Measurements from ENCODE around the gene HSP90B1. TPM values are rescaled to one million over a fixed set of nuclear protein-coding genes. Genes with fewer than 3 reads are reported as not detected.

HSP90B1 gene
- total RNA-seq, 1 experiment from 2014 or later: 202 TPM

GRCh38 chr12:103929046-103929783, 995 bp upstream of the HSP90B1 start:
- DNase-seq (ENCODE audit: low spot score): peak; percentile 90

DNA sequence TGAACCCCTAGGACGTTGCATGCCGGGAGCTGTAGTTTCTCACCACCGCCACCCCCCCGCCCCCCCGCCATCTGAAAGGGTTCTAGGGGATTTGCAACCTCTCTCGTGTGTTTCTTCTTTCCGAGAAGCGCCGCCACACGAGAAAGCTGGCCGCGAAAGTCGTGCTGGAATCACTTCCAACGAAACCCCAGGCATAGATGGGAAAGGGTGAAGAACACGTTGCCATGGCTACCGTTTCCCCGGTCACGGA, 501 bp upstream of the HSP90B1 start:
- no peak for DNase-seq (ENCODE audit: low spot score)

DNA sequence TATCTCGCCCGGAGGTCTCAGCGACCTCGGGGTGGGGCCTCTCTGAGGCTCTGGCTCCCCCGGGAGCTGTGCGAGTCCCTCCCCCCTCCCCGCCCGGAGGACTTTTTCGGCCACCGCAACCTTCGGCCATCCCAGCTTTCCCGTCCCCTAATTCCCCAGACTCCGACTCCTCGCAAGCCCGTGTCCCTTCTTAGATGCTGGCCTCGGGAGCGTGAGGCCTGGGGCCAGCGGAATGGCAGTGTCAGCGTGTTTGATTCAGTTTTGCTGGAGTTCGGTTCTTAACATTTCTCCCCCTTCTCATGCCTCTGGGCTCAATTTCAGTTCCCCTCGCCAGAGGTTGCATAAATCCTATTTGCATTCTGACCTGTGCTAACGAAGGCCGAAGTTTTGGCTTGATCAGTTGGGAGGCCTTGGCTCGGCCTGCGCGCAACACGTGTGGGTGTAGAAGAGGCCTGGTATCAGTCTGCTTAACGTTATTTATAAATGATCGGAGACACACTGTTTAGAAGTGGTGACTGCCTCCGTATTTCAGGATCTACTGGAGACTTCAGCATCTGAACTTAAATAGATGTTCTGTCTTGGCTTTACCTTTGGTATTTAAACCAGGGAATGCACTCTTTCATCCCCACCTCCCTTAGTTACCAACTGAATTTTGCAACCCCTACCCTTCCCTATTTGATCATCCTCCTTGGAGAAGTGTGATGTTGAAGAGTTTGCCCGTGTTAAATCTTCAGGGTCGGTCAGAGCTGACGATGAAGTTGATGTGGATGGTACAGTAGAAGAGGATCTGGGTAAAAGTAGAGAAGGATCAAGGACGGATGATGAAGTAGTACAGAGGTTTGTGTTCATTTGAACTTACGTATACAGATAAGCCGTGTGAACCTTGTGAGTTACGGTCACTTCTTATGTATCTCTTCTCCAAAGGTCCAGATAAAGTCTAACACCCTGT, 851 bp downstream of the HSP90B1 start:
- peak; percentile 42 for DNase-seq (ENCODE audit: low spot score)

GRCh38 chr12:103933237-103933636, 3.0 kb downstream of the HSP90B1 start:
- no peak for DNase-seq (ENCODE audit: low spot score)

DNA sequence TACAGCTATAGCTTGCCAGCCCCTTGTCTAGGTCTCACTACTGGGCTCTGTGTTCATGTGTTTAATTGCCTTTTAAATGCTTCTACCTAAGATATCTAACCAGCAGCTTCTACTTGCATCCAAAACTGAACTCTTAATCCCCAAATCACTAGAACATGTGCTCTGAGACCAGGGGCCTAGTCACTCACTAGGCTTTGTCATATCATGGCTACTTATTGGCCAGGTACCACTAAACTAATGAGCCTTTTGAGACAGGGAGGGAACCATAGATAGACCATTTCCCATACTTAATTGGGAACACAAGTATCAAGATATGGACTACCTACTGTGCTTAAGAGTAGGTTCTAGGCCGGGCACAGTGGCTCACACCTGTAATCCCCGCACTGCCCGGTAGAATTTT, 6.5 kb downstream of the HSP90B1 start:
- no peak for DNase-seq (ENCODE audit: low spot score)

DNA sequence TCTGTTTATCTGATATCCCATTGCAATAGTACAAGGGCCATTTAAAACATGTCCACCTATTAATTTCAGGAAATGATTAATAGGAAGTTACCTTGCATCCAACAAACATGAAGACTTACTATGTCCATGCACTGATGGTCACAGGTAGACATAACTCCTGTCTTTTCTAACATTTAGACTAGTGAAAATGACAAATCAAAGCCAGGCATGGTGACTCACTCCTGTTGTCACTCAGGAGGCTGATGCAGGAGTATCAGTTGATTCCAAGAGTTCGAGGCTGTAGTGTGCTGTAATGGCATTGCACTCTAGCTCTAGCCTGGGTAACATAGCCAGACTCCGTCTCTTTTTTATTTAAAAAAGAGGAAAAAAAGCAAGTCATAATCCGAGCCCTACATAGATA, 14.8 kb downstream of the HSP90B1 start:
- DNase-seq (ENCODE audit: low spot score): no peak

- DNase-seq (ENCODE audit: low spot score): no peak
Observed at GRCh38 chr12:103947871-103948555, 17.8 kb downstream of the HSP90B1 start.

- no peak for DNase-seq (ENCODE audit: low spot score)
Observed at GRCh38 chr12:103948746-103949406, 18.7 kb downstream of the HSP90B1 start.

DNA sequence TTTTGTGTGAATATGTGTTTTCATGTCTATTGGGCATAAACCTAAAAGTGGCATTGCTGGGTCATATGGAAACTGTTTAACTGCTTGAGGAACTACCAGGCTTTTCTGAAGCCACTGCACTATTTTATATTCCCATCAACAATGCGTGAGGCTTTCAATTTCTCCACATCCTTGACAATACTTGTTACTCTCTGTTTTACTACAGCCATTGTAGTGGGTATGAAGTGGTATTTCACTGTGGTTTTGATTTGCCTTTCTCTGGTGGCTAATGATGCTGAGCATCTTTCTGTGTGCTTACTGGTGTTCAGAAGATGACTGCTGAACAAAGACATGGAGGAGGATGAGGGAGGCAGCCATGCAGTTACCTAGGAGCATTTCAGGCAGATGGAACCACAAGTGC, 22.3 kb downstream of the HSP90B1 start:
- no peak for DNase-seq (ENCODE audit: low spot score)

- DNase-seq (ENCODE audit: low spot score): no peak
Observed at GRCh38 chr12:103955811-103956508, 25.8 kb downstream of the HSP90B1 start.

GRCh38 chr12:103956509-103957027, 26.4 kb downstream of the HSP90B1 start:
- peak; percentile 46 for DNase-seq (ENCODE audit: low spot score)

DNA sequence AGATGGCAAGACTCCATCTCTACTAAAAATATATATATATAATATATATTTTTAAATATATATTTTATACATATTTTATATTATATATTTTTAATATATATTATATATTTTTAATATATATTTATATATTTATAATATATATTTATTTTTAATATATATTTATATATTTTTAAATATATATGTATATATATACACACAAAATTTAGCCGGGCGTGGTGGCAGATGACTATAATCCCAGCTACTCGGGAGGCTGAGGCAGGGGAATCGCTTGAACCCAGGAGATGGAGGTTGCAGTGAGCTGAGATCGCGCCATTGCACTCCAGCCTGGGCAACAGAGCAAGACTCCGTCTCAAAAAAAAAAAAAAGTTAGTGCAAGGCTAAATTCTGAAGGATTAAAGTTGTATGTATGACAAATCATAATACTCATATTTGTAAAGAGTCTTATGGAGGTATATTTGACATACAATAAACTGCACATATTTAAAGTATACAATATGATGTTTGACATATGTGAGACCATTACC, 27.7 kb downstream of the HSP90B1 start:
- no peak for DNase-seq (ENCODE audit: low spot score)

DNA sequence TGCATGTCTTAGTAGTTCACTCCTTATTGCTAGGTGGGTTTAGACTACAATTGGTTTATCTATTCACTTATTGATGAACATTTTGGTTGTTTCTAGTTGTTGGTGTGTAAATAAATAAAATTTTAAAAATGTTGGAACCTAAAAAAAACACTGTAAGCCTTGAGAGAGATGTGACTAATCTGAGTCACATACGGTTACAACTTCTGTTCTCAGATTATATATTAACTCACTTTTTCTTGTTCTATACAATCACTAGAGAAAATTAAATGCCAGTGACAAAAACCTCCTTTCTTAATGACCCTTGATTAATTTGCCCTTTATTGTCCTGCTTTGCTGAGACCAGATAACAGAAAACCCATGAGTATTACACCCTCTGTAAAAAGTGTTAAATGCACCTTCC, 28.4 kb downstream of the HSP90B1 start:
- no peak for DNase-seq (ENCODE audit: low spot score)

GRCh38 chr12:103960616-103961227, 30.5 kb downstream of the HSP90B1 start:
- no peak for DNase-seq (ENCODE audit: low spot score)

DNA sequence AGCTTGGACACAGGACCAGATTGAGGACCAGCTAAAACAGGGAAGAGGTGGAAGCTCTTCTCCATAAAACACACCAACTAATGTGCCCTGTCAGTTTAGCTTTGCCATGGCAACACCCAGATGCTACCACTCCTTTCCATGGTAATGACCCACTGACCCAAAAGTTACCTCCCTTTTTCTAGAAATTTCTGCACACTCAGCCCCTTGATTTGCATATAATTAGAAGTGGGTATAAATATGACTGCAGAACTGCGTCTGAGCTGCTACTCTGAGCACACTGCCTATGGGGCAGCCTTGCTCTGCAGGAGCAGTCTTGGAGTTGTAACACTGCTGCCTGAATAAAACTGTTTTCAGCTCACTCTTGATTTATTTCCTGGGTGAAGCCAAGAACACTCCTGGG, 32.3 kb downstream of the HSP90B1 start:
- no peak for DNase-seq (ENCODE audit: low spot score)

DNA sequence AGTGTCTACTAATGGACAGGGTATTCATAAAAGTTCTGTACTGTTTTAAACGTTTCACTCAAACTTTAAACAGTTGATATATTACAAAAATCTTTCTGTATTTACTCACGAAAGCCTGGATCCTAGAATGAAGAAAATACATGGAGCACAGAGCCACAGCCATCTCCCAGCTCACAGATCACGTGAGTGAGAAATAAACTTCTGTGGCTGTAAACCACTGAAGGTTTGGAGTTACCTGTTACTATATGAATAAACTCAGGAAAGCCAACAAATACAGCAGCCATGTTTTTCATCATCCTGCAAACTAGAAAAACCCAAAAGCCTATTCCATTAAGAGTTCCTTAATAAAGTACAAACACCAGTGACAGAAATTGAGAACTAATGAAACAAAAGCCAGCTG, 34.6 kb downstream of the HSP90B1 start:
- no peak for DNase-seq (ENCODE audit: low spot score)

- no peak for DNase-seq (ENCODE audit: low spot score)
Observed at GRCh38 chr12:103965255-103965589, 35.0 kb downstream of the HSP90B1 start.

- DNase-seq (ENCODE audit: low spot score): peak; percentile 97
Observed at GRCh38 chr12:103965590-103966504, 35.6 kb downstream of the HSP90B1 start, which contains the start of gene TDG. TSS of gene TDG (plus strand) at chr12:103965872. CDS start at chr12:103966038, 166 bp downstream.

DNA sequence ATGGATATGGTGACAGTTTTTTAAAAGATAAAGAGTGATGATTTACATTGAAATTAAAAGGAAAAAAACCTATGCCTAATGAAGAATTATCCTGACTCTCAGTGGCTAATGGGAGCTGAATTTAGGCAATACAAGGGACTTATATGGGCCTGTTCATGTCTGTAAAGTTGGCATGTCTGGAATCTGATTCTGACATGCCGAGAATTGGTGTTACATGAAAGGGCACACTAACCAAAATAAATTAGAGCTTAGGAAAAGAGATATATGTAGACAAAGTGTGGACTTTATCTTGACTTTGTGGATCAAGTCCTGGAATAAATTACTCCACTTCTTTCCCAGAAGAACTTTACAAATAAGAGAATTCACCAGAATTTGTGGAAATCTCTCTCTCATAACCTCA, 36.5 kb downstream of the HSP90B1 start:
- DNase-seq (ENCODE audit: low spot score): no peak

All from HT-29 (cell line).